IMR-90 (cell line): ENCODE results near the gene HELZ. TPM values are rescaled to one million over a fixed set of nuclear protein-coding genes. Genes with fewer than 3 reads are reported as not detected.

Experiments
- ATAC-seq: fragments of 200-7000 bp; cut with Tn5 transposase; 2 replicates; pipeline ENCODE4 v1.9.1; 2020; ENCODE audit warnings: low read depth, mild to moderate bottlenecking, moderate library complexity
- BruUV-seq: library from RNA; stranded (reverse); fragments of 400-500 nt; replicated peaks from 2 replicates; lab custom pipeline; 2021; lab: Mats Ljungman, UMichigan
- CTCF ChIA-PET: fragments of 300-600 bp; formaldehyde crosslinking; extraction: SDS; loops from one replicate; lab custom pipeline; 2021; ENCODE audit warnings: antibody characterized with exemption; lab: Yijun Ruan, JAX
- POLR2A ChIA-PET: fragments of 300-600 bp; sonication (Branson Sonifier 250); formaldehyde crosslinking; loops from one replicate; lab custom pipeline; 2022; ENCODE audit warnings: antibody characterized with exemption; ENCODE audit not compliant: unreplicated experiment; lab: Charles Lee
- DNase-seq: peaks from one replicate; pipeline ENCODE4 v3.0.0; 2013
- H2AFZ ChIP-seq: replicated peaks from 2 replicates; pipeline ENCODE3; 2013; ENCODE audit warnings: low read length, mild to moderate bottlenecking; ENCODE audit not compliant: poor library complexity
- H2AK5ac ChIP-seq: 2 replicates; pipeline ENCODE4 v1.6.1; 2013; ENCODE audit warnings: low read depth, low read length, inconsistent platforms
- H2AK9ac ChIP-seq: replicated peaks from 2 replicates; pipeline ENCODE3; 2013; ENCODE audit warnings: mild to moderate bottlenecking, low read depth, low read length, moderate library complexity; ENCODE audit not compliant: poor library complexity
- H2BK120ac ChIP-seq: 2 replicates; pipeline ENCODE4 v1.6.1; 2013; ENCODE audit warnings: low read depth, low read length, inconsistent platforms
- H2BK15ac ChIP-seq: 3 replicates; pipeline ENCODE4 v1.6.1; 2013; ENCODE audit warnings: low read depth, low read length, inconsistent platforms
- H2BK20ac ChIP-seq: 2 replicates; pipeline ENCODE4 v1.6.1; 2013; ENCODE audit warnings: low read depth, mild to moderate bottlenecking, inconsistent platforms, low read length, moderate library complexity
- H2BK5ac ChIP-seq: 2 replicates; pipeline ENCODE4 v1.6.1; 2013; ENCODE audit warnings: mild to moderate bottlenecking, low read depth, low read length, inconsistent platforms; ENCODE audit not compliant: poor library complexity, severe bottlenecking
- H3K14ac ChIP-seq: replicated peaks from 2 replicates; pipeline ENCODE4 v1.6.1; 2013; ENCODE audit warnings: low read depth, low read length, inconsistent platforms
- H3K18ac ChIP-seq: 2 replicates; pipeline ENCODE4 v1.6.1; 2013; ENCODE audit warnings: low read depth, low read length, control low read depth
- H3K23ac ChIP-seq: 2 replicates; pipeline ENCODE4 v1.6.1; 2013; ENCODE audit warnings: low read depth, low read length, inconsistent platforms
- H3K27ac ChIP-seq: 2 replicates; pipeline ENCODE4 v1.5.1; 2013; ENCODE audit warnings: mild to moderate bottlenecking, control low read depth, low read length; ENCODE audit not compliant: insufficient read depth
- H3K27me3 ChIP-seq: 2 replicates; pipeline ENCODE4 v1.6.1; 2013; ENCODE audit warnings: low read length; ENCODE audit not compliant: control insufficient read depth, insufficient read depth
- H3K36me3 ChIP-seq: 2 replicates; pipeline ENCODE4 v1.6.1; 2013; ENCODE audit warnings: low read length, mixed read lengths; ENCODE audit not compliant: control insufficient read depth, insufficient read depth
- H3K4ac ChIP-seq: 2 replicates; pipeline ENCODE4 v1.6.1; 2013; ENCODE audit warnings: low read depth, low read length, inconsistent platforms
- H3K4me1 ChIP-seq: 2 replicates; pipeline ENCODE4 v1.6.1; 2013; ENCODE audit warnings: low read length, mixed read lengths; ENCODE audit not compliant: control insufficient read depth, insufficient read depth
- H3K4me2 ChIP-seq: 2 replicates; pipeline ENCODE4 v1.6.1; 2013; ENCODE audit warnings: low read depth, mild to moderate bottlenecking, control low read depth, low read length, moderate library complexity
- H3K4me3 ChIP-seq: 2 replicates; pipeline ENCODE4 v1.5.1; 2013; ENCODE audit warnings: low read depth, mild to moderate bottlenecking, control low read depth, low read length, moderate library complexity; ENCODE audit not compliant: insufficient read depth
- H3K56ac ChIP-seq: 2 replicates; pipeline ENCODE4 v1.6.1; 2013; ENCODE audit warnings: low read length, inconsistent platforms; ENCODE audit not compliant: insufficient read depth; ENCODE audit errors: extremely low read depth
- H3K79me1 ChIP-seq, 2 experiments: 2 replicates each; pipeline ENCODE4 v1.6.1; 2013; ENCODE audit warnings: low read length in 2 of 2, inconsistent platforms in 1 of 2, low read depth in 1 of 2
- H3K9ac ChIP-seq: 2 replicates; pipeline ENCODE4 v1.6.1; 2013; ENCODE audit warnings: low read depth, low read length, control low read depth
- H3K9me1 ChIP-seq: 2 replicates; pipeline ENCODE4 v1.6.1; 2013; ENCODE audit warnings: low read length, inconsistent platforms; ENCODE audit not compliant: insufficient read depth
- H3K9me3 ChIP-seq: 2 replicates; pipeline ENCODE4 v1.6.1; 2013; ENCODE audit warnings: low read length; ENCODE audit not compliant: control insufficient read depth, insufficient read depth
- H4K20me1 ChIP-seq: 2 replicates; pipeline ENCODE4 v1.6.1; 2013; ENCODE audit warnings: low read length, inconsistent platforms; ENCODE audit not compliant: insufficient read depth
- H4K5ac ChIP-seq: 2 replicates; pipeline ENCODE4 v1.6.1; 2013; ENCODE audit warnings: mild to moderate bottlenecking, low read depth, low read length, control low read depth
- H4K8ac ChIP-seq, 2 experiments: 2 replicates each; pipeline ENCODE4 v1.6.1; 2013; ENCODE audit warnings: low read depth in 2 of 2, low read length in 2 of 2, control low read depth in 1 of 2, inconsistent platforms in 1 of 2
- H4K91ac ChIP-seq: 2 replicates; pipeline ENCODE4 v1.6.1; 2013; ENCODE audit warnings: low read depth, low read length, inconsistent platforms; ENCODE audit not compliant: insufficient read depth
- BHLHE40 ChIP-seq: fragments of 150-350 bp; IDR thresholded peaks from 2 replicates; pipeline ENCODE4 v1.6.1; 2016; ENCODE audit warnings: mild to moderate bottlenecking, low read depth, low read length
- MAZ ChIP-seq: IDR thresholded peaks from 2 replicates; pipeline ENCODE4 v1.6.1; 2012; ENCODE audit warnings: low read depth, mild to moderate bottlenecking, low read length, improper control_type of control experiment, moderate library complexity, borderline replicate concordance
- MXI1 ChIP-seq: IDR thresholded peaks from 2 replicates; pipeline ENCODE4 v1.6.1; 2012; ENCODE audit warnings: low read depth, mild to moderate bottlenecking, low read length, moderate library complexity, borderline replicate concordance
- WGBS, 2 experiments: methylation state at CpG; one replicate each; pipeline versions ENCODE4 v1.1.5 to v1.1.7; 2013; ENCODE audit warnings: missing lambda C conversion rate in 2 of 2; ENCODE audit not compliant: insufficient read length in 1 of 2; ENCODE audit errors: extremely low coverage in 2 of 2; 5-methylcytosine and 5-hydroxymethylcytosine counted together
- dilution Hi-C: fragments of 300-500 bp; cut with HindIII; formaldehyde crosslinking; loops from one replicate; pipeline ENCODE4 v1.14.3; 2018; ENCODE audit warnings: low sequenced_read_pairs; ENCODE audit not compliant: unreplicated experiment
- in situ Hi-C: fragments of 300-500 bp; cut with MboI; formaldehyde crosslinking; loops from 3 replicates; pipeline ENCODE4 v1.14.3; 2019; ENCODE audit warnings: low sequenced_read_pairs, inconsistent platforms, mixed read lengths
- intact Hi-C: fragments of 100-400 bp; cut with micrococcal nuclease; formaldehyde crosslinking; loops from 2 replicates; pipeline ENCODE4 v1.10.0; 2022
- polyA plus RNA-seq, 3 experiments: library from polyadenylated mRNA; depleted of rRNA; stranded (reverse); fragments of >200 nt; gene quantifications; 2 replicates each; pipeline ENCODE4 v1.2.3, GENCODE V29; 2012; ENCODE audit warnings: low replicate concordance in 1 of 3
- total RNA-seq: library from RNA; depleted of rRNA; stranded (reverse); fragments of >200 nt; gene quantifications from 2 replicates; pipeline ENCODE4 v1.2.3, GENCODE V29; 2012

The HELZ gene
- total and polyA plus RNA-seq, 2 of the 4 experiments (the other 2 are of a cell fraction), result 8.0 to 60.6 TPM

GRCh38 chr17:67051837-67052236, 193.2 kb downstream of the HELZ start:
- H3K4me3 ChIP-seq, result no peak overlapping the region
- no peak overlapping the region for H3K4me2 ChIP-seq
- peaks cover 5% of the 10 kb centered on the region for H3K9me1 ChIP-seq
- no peak overlapping the region for H3K27ac ChIP-seq
- intact Hi-C loops, result no loop called here
- no peak overlapping the region for H2AK9ac ChIP-seq
- no peak overlapping the region for H2AK5ac ChIP-seq
- H3K23ac ChIP-seq, result no peak overlapping the region
- CTCF ChIA-PET, result no interaction called here
- no peak overlapping the region for H2BK15ac ChIP-seq
- BruUV-seq, result no TSS peak
- dilution Hi-C loops, result no loop called here
- peaks cover 10% of the 10 kb centered on the region for H3K27me3 ChIP-seq
- H3K56ac ChIP-seq, result no peak overlapping the region
- H3K9ac ChIP-seq, result no peak overlapping the region
- H4K91ac ChIP-seq, result no peak overlapping the region
- 100% methylated on average over 1 of the region's 5 CpGs; no CpG with 5 or more reads in 1 of the 2 experiments for WGBS, 2 experiments
- TF ChIP-seq MXI1 (no peak), BHLHE40 (no peak), MAZ (no peak)
- DNase-seq, result no peak
- 0 out of 2 replicates have a peak, but pooled peaks cover 4% of the 10 kb centered on the region for H4K20me1 ChIP-seq
- no peak overlapping the region for H3K14ac ChIP-seq
- no peaks in the 10 kb centered on the region for H3K36me3 ChIP-seq
- no peak overlapping the region for H4K5ac ChIP-seq
- H2BK5ac ChIP-seq, result no peak overlapping the region
- POLR2A ChIA-PET, result no interaction called here
- no peak overlapping the region for H3K18ac ChIP-seq
- H2BK20ac ChIP-seq, result no peak overlapping the region
- H2BK120ac ChIP-seq, result no peak overlapping the region
- no peak for ATAC-seq
- no peak overlapping the region for H3K4ac ChIP-seq
- H3K9me3 ChIP-seq, result peaks cover 20% of the 10 kb centered on the region
- in situ Hi-C loops, result no loop called here
- no peaks in the 10 kb centered on the region for H3K79me1 ChIP-seq
- H3K4me1 ChIP-seq, result no peaks in the 10 kb centered on the region
- H4K8ac ChIP-seq, result no peak overlapping the region
- H2AFZ ChIP-seq, result no peak overlapping the region
